ENCODE results near the gene UBALD1.
"Not testable (repeated sequence)": the region's sequence is repeated elsewhere in the genome, so short reads cannot be mapped to it uniquely, and the experiment has no call there.

The UBALD1 gene

DNA sequence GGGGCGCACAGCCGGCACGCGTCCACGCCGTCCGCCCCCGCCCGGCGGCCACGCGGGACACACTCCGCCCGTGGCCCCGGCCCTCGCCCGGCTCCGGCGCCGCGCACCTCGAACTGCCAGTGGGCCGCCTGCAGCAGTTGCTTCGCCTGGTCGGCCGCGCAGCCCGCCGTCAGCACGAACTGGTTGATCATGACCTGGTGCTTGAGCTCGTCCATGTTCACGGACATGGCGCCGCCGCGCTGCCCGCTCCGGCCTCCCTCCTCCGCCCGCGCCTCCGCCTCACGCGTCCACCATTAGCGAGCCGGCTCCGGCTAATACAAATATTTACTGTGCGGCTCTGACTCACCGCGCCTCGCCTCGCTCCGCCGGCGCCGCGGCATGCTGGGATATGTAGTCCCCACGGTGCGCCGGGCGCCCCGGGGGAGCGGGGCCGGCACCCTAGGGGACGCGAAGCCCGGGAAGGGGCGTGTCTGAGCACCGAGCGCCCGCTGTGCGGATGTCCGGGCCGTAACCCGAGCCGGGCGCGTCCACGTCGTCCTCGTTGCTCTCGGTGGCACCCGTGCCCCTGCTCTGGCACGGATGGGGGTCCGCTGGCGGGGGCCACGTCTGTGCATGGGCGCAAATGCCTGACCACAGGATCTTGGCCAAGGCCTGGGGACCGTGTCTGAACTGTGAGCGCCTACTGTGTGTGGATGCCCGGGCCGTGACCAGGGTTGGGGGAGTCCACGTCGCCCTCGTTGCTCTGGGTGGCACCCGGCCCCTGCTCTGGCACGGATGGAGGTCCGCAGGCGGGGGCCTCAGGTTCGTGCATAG, at the start of gene UBALD1:
TSS of gene UBALD1 (minus strand) at position 318 of the 813 bp plus-strand sequence. CDS start at position 227, 91 bp downstream.
- in situ Hi-C loops (cut with HindIII; ENCODE audit: low sequenced_read_pairs) = no loop called here

DNA sequence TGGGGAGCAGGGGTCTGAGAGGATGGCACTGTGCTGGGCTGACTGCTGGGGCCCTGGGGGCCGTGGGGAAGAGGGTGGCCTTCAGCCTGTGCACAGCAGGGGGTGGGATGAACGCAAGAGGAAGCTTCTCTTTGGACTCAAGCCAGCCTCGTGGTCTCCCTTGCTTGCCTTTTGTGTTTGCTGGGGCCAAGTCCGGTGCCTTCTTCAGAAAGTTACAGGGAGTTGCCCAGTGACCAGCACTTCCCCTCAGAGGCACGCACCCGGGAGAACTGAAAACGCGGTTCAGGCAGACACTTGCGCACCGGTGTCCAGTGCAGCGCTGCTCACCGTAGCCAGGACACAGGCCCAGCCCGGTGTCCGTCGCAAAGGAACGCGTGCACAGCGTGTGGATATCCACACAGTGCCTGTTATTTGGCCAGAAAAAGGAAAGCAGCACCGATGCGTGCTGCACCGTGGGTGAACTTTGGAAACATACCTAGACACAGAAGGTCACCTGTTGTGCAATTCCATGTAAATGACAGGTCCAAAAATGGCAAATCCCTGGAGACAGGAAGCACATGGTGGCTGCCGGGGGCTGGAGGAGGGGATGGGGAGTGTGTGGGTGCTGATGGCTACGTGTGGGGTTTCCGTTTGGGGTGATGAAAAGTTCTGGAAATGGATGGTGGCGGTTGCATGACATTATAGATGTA, 49.2 kb upstream of the UBALD1 start:
- in situ Hi-C loops (cut with HindIII; ENCODE audit: low sequenced_read_pairs) = no loop called here

DNA sequence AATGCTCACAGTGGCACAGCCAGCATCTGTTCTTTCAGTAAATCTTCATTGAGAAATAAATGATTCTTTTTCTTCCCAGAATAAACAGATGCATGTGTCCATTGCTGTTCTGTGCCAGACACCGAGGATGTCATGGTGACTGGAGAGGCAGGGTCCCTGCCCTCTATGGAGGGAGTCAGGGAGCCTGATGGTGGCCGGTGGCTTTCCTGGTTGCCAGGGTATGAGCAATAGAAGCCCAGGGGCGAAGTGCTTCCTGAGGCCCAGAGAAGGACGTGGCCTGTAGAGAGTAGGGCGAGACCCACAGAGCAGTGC, 48.7 kb upstream of the UBALD1 start:
- in situ Hi-C loops (cut with HindIII; ENCODE audit: low sequenced_read_pairs) = no loop called here

DNA sequence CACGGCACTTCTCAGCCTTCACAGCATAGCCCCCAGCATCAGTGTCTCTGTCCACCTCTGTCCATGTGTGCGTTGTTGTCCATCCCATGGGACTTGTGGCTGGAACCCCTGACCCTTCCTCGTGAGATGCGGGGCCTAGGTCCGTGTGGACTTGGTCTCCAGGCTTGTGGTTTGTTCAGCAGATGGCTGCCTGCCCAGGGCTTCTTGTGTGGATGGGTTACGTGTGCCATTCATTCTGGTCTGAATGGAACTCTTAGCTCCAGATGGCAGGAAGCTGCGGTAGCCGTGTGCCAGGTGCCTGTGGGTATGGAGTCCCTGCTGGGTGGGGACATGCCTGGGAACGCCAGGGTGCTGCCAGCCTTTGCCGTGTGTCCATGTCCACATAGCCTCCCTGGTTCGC, 47.0 kb upstream of the UBALD1 start:
- in situ Hi-C loops (cut with HindIII; ENCODE audit: low sequenced_read_pairs) = no loop called here

DNA sequence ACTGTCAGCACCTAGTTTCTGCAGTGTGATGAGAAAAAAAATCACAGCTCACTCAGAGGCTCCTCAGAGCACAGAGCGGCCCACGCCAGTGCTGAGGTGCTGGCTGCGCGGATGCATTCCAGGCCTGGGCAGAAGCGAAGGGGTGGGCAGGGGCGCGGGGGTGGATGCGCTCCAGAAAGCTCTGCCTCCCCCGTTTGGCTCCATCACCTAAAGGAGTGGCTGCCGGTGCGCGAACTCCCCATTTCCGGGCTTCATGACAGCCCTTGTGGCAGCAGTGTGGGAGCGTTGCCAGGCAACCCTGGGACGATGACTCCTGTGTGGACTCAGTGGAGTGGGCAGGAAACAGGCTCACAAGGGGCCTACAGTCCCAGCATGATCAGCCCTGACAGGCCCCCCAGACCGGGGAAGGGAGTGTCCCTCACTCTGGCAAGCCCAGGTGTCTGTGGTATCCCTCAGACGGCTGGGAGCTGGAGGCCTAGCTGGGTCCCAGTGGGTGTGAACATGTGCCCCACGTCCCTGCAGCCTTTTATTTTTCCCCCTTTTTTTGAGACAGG, 45.8 kb upstream of the UBALD1 start:
- in situ Hi-C loops (cut with HindIII; ENCODE audit: low sequenced_read_pairs) = no loop called here

DNA sequence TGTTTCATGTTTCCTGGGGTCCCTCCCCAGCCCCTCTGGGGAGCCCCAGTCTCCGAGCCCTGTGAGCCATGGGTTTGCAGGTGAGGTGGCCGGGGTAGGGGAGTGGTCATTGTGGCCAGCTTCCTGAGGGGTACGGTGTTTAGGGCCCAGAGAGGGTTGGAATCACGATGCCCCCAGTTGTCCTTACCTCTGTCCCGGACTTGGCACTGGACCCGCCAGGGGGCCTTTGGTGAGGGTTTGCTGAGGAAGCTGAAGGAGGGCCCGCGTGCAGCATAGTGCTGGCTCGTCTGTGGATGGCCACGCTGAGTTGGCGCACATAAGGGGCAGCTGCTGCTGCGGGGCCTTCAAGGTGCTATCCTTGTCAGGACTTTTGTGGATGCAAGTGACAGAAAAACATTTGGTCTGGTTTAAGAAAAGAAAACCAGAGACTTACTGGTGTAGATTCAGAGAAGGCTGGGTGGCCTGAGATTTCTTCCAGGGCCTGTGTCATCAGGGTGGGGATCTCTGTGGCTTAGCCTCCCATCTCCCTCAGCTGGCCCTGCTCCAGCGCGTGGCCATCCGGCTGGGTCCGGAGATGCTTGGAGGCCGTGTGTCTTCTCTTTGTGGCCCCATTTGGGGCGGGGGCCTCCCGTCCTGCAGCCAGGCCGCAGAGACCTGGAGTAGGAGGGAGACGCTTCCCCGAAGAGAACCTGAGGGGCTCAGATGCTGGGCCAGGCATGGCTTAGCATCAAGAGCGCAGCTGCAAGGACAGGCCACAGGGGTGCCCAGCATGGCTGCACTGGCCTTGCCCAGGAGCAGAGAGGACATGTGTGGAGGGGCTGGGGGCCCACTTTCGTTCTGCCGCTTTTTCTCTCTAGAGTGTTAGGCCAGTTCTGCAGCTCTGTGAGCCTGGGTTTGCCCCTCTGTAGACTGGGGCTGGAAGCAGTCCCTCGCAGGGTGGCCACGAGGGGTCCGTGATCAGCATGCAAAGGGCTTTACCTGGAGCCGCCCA, 45.0 kb upstream of the UBALD1 start:
- in situ Hi-C loops (cut with HindIII; ENCODE audit: low sequenced_read_pairs) = no loop called here

DNA sequence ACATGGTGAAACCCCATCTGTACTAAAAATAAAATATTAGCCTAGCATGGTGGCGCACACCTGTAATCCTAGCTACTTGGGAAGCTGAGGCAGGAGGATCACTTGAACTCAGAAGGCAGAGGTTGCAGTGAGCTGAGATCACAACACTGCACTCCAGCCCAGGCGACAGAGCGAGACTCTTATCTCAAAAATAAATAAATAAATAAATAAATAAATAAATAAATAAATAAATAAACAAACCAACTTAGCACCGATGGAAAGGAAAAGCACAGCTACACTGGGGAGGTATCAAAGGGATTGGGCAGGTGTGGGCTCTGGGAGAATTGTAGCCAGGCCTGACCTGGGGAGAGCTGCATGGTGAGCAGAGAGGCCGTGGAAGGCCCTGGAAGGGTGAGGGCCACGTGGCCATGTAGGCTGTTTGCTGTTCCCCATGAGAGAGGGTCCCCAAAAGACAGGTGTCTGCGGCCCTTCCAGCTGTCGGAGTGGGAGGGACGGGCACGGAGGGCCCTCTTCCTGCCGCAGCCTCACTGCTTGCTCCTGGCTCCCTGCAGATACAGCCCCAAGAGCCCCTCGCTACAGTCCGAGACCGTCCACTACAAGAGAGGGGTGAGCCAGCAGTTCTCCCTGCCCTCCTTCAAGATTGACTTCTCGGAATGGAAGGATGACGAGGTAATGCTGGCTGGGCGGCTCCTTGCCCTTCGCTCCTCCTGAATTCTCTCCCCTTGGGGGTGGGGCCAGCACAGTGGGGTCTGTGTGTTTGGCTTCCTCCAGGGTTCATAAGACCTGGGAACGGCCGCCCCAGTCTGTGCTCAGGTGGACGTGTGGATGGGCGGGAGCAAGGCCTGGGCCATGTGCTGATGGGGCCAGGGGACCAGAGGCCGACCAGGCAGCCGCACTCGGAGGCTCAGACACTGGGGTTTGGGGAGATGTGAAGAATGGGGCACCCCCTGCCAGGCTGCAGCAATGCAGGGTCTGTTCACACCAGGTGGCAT, 42.3 kb upstream of the UBALD1 start:
- in situ Hi-C loops (cut with HindIII; ENCODE audit: low sequenced_read_pairs) = no loop called here

DNA sequence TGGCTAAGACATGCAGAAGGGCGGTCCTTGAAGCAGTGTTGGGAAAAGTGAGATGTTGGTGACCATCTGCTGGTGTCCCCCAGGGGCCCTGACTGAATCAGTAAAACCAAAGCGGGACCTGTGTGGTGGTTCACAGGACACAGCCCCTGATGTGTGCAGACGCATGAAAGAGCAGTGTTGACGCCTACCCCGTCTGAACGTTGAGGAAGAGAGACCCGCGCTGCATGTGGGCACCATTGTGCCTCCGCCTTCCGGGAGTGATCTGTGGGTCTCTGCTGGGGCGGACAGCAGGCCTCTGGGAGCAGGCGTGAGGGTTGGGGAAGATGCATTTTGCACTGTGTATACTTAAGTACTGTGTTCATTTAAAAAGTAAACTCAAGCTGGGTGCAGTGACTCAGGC, 41.5 kb upstream of the UBALD1 start:
- in situ Hi-C loops (cut with HindIII; ENCODE audit: low sequenced_read_pairs) = no loop called here

DNA sequence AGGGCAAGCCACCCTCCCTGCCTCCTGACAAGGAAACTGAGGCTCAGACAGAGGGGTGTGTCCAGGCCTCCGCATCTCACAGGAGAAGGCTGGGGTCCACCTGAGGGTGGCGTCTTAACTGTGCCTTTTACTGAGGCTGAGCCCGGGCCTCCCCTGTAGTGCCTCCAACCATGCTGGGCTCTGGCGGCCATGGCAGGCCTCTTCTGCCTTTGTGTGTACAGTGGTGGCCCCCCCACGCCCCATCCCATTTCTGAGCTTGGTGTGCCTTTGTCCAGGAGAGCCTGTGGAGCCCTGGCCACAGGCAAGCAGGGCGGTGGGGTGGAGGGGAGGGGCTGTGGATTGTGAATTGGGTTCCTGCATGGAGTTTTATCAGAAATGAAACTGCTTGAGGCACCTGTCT, 41.1 kb upstream of the UBALD1 start:
- in situ Hi-C loops (cut with HindIII; ENCODE audit: low sequenced_read_pairs) = no loop called here

DNA sequence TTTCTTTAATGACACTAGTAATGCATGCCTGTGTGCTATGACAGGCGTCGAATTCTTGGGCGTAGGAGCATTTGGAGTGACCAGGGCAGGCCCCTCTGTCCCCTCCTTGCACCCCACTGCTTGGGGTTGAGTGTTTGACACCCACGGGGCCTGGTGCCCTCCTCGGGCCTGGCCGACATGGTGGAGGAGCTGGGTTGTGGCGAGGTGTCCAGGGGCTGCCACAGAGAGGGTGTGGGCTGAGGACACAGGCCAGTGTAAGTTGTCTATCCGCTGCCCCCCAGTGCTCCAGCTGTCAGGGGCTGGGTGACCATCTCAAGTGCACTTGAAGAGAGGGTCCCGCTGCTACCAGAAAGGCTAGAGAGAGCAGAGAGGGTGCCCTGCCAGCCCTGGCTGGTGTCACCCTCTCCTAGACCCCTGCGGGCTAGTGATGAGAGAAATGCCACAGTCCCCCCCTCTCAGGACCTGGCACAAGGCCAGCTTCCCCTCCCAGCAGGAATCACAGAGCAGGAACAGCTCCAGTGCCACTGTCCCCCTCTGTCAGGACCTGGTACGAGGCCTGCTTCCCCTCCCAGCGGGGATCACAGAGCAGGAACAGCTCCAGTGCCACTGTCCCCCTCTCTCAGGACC, 40.4 kb upstream of the UBALD1 start:
- in situ Hi-C loops (cut with HindIII; ENCODE audit: low sequenced_read_pairs) = no loop called here

DNA sequence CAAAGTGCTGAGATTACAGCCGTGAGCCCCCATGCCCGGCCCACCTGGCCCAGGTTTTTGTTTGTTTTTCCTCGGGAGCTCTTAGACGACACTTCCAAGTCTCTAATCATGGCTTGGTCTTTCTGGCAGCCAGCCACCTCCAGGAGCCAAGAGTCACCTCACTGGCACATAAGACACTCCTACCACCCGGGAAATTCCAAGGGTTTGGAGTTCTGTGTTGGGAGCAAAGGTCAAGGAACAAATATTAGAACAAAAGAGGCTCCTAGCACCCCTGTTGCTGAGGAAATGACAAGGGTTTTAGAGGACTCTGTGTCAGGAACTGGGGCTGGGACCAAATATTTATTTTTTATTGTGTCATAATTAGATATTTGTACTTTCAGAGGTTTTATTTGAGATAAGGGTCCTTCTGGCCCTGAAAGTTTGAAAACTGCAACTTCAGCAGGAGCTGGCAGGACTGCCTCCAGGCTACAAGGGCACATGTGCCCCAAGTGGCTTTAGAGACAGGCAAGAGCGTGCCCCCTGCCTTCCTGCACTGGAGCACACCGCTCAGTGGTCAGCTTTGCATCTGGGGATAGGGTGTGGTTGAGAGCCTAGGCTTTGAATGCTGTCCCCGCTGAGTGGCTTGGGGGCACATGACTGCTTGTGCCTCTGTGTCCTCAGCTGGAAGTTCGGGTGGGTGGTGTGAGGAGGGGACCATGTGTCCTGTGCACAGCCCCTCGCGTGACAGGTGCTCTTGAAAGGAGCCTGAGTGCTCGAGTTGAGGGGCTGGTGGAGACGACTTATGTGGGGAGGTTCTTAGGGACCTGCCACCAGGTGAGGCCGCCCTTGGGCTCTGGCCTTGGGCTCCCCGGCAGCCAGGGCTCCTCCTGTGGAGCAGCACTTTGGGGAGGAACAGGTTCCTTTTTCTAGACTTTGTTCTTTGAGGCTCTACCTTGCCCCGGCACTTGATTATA, 39.6 kb upstream of the UBALD1 start:
- in situ Hi-C loops (cut with HindIII; ENCODE audit: low sequenced_read_pairs) = no loop called here

DNA sequence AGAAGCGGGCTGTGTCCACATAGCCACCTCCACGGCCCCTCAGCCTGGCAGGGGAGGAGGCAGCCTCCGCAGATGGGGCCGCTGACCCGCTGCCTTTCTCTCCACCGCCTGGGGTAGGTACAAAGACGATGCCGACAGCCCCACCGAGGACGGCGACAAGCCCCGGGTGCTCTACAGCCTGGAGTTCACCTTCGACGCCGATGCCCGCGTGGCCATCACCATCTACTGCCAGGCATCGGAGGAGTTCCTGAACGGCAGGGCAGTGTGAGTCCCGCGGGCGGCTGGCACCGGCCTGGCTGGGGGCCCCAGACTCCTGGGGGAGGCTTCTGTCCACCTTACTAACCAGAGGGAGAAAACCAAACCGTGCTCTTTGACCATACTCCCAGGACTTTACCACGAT, 37.9 kb upstream of the UBALD1 start:
- in situ Hi-C loops (cut with HindIII; ENCODE audit: low sequenced_read_pairs) = no loop called here

DNA sequence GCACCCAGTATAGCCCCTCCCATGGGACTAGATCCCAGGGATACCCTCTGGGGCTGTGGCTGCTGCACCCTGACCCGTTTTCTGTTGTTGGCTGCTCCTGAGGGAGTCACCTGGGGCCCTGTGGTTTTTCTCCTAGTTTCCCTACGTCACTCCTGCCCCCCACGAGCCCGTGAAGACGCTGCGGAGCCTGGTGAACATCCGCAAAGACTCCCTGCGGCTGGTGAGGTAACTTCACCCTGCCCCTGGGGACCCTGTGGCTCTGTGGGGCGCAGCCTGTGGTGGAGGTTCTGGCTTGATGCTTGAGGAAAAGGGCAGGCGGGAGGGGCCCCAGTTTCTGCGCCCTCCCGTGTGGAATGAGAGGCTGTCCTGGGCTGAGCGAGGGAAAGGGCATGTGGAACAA, 37.1 kb upstream of the UBALD1 start:
- in situ Hi-C loops (cut with HindIII; ENCODE audit: low sequenced_read_pairs) = no loop called here

DNA sequence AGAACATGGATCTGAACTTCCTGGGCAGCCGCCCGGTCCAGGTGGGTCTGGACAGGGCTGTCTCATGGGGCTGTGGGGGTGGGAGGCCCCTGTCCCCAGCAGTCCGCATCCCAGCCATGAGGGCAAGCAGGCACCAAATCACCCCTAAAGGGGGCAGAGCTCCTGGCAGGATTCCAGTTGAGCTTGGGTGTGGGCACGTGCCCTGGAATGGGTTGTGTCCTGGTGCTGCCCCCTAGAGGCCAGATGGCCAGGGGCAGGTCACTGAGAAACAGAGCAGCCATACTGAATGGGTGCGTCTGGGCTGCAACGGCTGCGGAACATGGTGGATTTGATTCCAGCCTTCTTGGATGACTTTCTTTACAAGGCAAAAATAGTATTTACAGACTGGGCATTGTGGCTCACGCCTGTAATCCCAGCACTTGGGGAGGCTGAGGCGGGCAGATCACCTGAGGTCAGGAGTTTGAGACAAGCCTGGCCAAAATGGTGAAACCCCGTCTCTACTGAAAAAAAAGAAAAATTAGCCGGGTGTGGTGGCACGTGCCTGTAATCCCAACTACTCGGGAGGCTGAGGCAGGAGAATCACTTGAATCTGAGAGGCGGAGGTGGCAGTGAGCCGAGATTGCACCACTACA, 35.9 kb upstream of the UBALD1 start:
- in situ Hi-C loops (cut with HindIII; ENCODE audit: low sequenced_read_pairs) = not testable (repeated sequence)

DNA sequence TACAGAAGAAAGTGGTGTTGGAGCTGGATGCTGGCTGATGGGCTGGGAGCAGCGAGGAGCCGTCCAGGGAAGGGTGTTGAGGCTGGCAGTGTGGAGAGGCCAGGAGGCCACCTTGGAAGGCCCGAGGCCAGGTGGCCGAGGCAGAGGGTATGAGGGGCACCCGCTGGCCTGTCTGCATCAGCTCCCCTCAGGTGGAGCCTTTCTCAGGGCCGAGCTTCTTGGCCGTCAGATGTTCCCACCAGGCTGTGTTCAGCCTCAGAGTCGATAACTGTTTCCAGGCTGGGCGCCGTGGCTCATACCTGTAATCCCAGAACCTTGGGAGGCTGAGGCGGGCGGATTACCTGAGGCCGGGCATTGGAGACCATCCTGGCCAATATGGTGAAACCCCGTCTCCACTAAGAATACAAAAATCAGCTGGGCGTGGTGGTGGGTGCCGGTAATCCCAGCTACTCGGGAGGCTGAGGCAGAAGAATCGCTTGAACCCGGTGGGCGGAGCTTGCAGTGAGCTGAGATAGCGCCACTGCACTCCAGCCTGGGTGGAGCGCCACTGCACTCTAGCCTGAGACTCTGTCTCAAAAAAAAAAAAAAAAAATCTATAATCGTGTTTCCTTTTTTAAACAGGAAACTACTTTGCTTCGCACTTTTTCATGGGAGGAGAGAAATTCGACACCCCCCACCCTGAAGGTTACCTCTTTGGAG, 35.2 kb upstream of the UBALD1 start:
- in situ Hi-C loops (cut with HindIII; ENCODE audit: low sequenced_read_pairs) = no loop called here

DNA sequence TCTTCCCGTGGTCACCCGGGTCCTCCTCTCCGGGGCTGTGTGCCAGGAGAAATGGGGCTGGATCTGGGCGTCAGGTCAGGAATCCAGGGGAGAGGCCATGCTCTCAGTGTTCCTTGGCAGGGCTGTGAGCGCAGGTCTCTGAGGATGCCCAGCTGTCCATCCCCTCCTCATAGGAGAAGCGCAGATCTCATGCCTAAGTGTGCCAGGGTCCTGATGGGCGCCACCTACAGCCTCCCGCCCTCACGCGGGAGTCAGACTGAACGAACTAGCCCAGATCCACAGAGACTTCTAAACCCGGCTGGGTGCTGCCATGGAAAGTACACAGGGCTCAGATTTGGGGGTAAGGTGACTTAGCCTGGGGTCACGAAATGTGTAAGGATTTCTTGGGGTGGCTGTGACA, 34.2 kb upstream of the UBALD1 start:
- in situ Hi-C loops (cut with HindIII; ENCODE audit: low sequenced_read_pairs) = no loop called here

DNA sequence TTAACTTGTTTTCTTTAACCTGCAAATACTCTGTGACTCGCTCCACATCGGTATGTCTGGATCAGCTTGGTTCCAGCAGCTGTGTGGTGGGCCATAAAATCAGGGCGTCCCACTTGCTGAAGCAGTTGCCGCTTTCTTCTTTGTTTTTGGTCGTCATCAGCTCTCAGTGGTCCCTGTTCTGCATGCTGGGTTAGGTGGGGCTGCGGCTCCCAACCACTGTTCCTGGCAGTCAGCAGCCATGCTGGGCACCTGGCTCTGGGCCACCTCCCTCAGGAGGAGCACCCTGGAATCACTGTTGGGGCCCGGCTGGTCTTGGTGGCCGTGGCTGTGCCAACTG, 32.9 kb upstream of the UBALD1 start:
- in situ Hi-C loops (cut with HindIII; ENCODE audit: low sequenced_read_pairs) = no loop called here
